Measurements from ENCODE around the gene RAET1E.

DNA sequence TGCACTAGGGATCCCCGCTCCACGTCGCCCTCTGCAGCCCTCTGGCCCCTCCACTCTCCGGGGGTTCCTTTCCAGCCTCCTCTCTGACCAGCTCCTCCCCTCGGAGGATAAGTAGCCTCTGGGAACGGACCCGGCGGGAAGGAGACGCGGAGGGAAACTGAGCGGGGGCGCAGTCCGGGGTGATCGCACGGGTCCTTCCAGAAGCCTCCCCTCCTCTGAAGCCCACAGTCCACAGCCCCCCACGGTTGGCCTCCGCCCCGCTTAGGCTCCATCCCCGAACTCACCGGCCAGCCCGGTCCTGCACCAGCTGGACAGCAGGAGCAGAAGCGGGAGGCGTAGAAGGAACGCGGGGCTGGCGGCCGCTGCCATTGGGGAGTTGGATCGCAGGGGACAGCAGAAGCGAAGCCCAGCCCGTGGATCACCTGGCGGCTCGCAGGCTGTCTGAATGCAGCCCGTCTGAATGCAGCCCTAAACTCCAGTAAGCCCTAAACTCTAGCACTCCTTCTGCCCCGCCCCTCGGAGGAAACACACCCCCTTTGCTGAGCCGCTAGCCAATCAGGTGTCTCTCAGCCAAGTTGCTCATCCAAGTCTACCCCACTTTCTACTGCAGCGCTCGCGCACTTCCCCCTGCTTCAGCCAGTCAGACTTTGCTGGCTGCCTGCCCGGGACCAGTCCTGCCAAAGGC, 24.9 kb upstream of the RAET1E start, which contains the start of gene RAET1G:
- TF ChIP-seq POLR2A (IDR thresholded peaks at IDR 0.05; ENCODE audit: low read length): no peak
- TF ChIP-seq GATA1 (IDR thresholded peaks at IDR 0.05; ENCODE audit: low read depth, low read length): no peak
